ENCODE data around the gene SPEF1.

Gene SPEF1

DNA sequence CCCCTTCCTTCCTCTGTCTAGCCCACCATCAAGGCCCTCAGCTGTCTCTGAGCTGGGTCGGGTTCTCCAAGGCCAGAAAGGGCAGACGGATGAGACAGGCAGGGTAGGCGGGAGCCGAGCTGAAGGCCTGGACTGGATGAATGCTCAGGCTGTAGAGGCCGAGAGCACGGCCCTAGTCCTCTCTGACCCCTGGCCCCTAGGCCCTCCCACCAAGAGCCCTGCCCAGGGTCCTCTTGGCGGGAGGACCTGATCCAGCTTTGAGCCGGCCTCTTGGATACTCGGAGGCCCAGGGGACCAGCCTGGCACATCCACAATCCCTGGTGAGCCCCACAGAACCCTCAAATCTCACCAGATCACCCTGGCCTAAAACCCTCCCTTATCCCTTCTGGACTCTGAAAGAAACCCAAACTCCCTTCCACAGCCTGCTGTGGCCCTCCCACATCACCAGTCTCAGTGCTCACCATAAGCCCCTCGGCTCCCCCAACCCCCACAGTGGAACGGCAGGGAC is 21.9 kb downstream of the SPEF1 start:
- TF ChIP-seq, protein P1, sequence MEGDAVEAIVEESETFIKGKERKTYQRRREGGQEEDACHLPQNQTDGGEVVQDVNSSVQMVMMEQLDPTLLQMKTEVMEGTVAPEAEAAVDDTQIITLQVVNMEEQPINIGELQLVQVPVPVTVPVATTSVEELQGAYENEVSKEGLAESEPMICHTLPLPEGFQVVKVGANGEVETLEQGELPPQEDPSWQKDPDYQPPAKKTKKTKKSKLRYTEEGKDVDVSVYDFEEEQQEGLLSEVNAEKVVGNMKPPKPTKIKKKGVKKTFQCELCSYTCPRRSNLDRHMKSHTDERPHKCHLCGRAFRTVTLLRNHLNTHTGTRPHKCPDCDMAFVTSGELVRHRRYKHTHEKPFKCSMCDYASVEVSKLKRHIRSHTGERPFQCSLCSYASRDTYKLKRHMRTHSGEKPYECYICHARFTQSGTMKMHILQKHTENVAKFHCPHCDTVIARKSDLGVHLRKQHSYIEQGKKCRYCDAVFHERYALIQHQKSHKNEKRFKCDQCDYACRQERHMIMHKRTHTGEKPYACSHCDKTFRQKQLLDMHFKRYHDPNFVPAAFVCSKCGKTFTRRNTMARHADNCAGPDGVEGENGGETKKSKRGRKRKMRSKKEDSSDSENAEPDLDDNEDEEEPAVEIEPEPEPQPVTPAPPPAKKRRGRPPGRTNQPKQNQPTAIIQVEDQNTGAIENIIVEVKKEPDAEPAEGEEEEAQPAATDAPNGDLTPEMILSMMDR (IDR thresholded peaks at IDR 0.05; ENCODE audit: control insufficient read depth, insufficient read depth, low read depth, low read length, missing control alignments), result no peak
- H3K4me3 ChIP-seq (ENCODE audit: control insufficient read depth, low read depth, low read length), result no peak overlapping the region
- no peak for DNase-seq (ENCODE audit: low read depth)

- DNase-seq (ENCODE audit: low read depth), result no peak
- no peak overlapping the region for H3K4me3 ChIP-seq (ENCODE audit: control insufficient read depth, low read depth, low read length)
- TF ChIP-seq, protein P1 (IDR thresholded peaks at IDR 0.05; ENCODE audit: control insufficient read depth, insufficient read depth, low read depth, low read length, missing control alignments), result no peak
Measured at GRCh38 chr20:3758566-3758965, 22.7 kb downstream of the SPEF1 start.

DNA sequence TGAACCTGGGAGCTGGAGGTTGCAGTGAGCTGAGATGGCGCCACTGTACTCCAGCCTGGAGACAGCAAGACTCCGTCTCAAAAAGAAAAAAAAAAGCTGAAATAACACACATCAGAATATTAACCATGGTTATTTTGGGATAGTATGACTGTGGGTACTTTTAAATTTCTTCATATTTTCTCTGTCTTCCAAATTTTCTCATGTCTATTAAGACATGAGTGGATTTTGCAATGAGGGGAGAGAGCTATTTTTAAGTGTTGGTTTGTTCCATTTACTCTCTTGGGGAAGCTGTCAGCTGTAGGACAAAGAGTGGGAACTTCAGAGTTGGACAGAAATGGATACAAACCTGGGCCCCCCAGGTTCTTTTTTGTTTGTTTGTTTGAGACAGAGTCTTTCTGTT is 24.0 kb downstream of the SPEF1 start:
- DNase-seq (ENCODE audit: low read depth), result no peak

DNA sequence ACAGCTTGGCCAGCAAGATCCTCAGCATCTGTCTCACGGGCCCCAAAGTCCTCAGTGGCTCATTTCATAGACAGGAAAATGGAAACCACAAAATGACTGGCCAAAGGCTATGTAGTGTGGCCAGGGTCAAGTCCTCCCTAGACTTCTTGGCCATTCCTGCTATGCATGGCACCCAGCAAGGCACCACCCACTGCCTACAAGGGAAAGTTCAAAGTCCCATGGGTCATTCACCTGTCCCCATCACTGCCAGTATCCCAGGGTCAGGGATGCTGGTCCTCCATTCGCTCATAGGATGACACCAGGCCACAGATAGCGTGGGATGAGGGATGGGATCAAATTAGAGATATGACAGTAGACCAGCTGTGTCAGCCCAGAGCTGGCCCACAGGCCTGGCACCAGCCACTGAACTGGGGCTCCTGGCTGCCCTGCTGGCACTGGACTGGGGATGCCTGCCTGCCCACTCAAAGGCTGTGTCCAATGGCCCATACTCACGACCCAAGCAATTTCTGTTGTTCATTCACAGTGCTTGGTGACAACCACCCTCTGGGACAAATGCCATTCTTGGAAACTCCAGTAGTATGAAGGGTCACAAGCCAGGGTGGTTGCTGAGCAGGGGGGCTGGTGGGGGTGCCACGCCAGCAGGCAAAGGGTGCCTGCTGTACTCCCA is 25.3 kb downstream of the SPEF1 start:
- no peak overlapping the region for H3K4me3 ChIP-seq (ENCODE audit: control insufficient read depth, low read depth, low read length)
- TF ChIP-seq, protein P1 (IDR thresholded peaks at IDR 0.05; ENCODE audit: control insufficient read depth, insufficient read depth, low read depth, low read length, missing control alignments), result no peak
- DNase-seq (ENCODE audit: low read depth), result no peak

More for the DNA sequence above, 24.0 kb downstream of the SPEF1 start:
- H3K4me3 ChIP-seq (ENCODE audit: control insufficient read depth, low read depth, low read length), result no peak overlapping the region
- TF ChIP-seq, protein P1 (IDR thresholded peaks at IDR 0.05; ENCODE audit: control insufficient read depth, insufficient read depth, low read depth, low read length, missing control alignments), result no peak

GRCh38 chr20:3755269-3755668 is 26.0 kb downstream of the SPEF1 start:
- TF ChIP-seq, protein P1 (IDR thresholded peaks at IDR 0.05; ENCODE audit: control insufficient read depth, insufficient read depth, low read depth, low read length, missing control alignments), result no peak
- H3K4me3 ChIP-seq (ENCODE audit: control insufficient read depth, low read depth, low read length), result no peak overlapping the region
- no peak for DNase-seq (ENCODE audit: low read depth)

DNA sequence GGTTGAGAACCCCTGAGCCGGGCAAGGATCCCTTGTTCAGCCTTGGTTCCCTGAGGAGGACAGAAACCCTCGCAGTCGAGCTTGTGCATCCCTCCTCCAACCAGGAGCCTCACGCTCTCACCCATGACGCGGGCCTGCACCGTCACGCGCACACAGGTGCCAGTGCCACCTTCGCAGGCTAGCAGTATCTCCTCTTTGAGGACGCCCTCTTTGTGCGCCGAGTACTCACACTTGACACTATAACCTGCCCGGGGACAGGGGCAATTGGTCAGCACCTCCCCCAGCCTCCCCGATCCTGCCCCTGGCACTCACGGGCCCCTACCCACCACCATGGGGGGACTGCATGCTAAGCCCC is 27.0 kb downstream of the SPEF1 start:
- TF ChIP-seq, protein P1 (IDR thresholded peaks at IDR 0.05; ENCODE audit: control insufficient read depth, insufficient read depth, low read depth, low read length, missing control alignments), result no peak
- DNase-seq (ENCODE audit: low read depth), result no peak
- H3K4me3 ChIP-seq (ENCODE audit: control insufficient read depth, low read depth, low read length), result no peak overlapping the region
